CD4-positive, alpha-beta T cell treated with Interleukin-1 beta for 1 hour (primary cell): ENCODE measurements around the gene ITIH5.

Experiments used
- DNase-seq, 2 donors: peaks; one replicate each; pipeline ENCODE4 v3.0.0-alpha.2; 2020 to 2022

ITIH5 gene

DNA sequence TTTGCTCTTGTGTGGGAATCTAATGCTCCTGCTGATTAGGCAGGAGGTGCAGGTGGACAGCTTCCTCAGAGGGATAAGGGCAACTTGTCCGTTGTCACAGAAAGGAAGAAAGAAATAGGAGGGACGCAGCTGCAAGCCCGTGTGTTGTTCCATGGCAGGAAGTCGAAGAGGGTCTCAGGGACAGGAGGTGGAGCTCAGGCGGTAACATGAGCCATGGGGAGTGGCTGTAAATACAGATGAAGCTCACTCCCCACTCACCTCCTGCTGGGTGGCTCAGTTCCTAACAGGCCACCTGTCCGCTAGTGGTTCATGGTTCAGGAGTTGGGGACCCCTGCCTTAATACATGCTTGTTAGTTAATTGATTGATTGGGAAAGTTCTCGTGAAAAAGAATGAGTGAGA, 154.3 kb downstream of the ITIH5 start:
- no peak for DNase-seq

- no peak for DNase-seq
Observed at GRCh38 chr10:7511612-7512011, 155.2 kb downstream of the ITIH5 start.
